K562 (cell line): ENCODE data around the gene SERPING1. TPM values are rescaled to one million over a fixed set of nuclear protein-coding genes. Genes with fewer than 3 reads are reported as not detected.

Experiments
- AFF1 ChIP-seq, 2 experiments: fragments of 450-650 bp; IDR thresholded peaks; 2 replicates each; pipeline ENCODE4 v1.6.1; 2018; ENCODE audit warnings: mild to moderate bottlenecking in 2 of 2, low read depth in 1 of 2; ENCODE audit not compliant: partially characterized antibody in 2 of 2
- E2F3 ChIP-seq: fragments of 250-450 bp; sonication (Bioruptor Pico); IDR thresholded peaks from 2 replicates; pipeline ENCODE4 v1.4.0; 2020; ENCODE audit warnings: mild to moderate bottlenecking
- FOXA3 ChIP-seq, 2 experiments: fragments of 450-650 bp in 1 of 2; sonication (generic) in 1 of 2; formaldehyde crosslinking; IDR thresholded peaks in 1 of 2; conservative IDR thresholded peaks in 1 of 2; 2 replicates each; pipeline versions ENCODE4 v1.4.0 to v1.8.0; 2020 to 2022; ENCODE audit warnings: mild to moderate bottlenecking in 2 of 2, missing genetic modification reagents in 1 of 2
- HDAC1 ChIP-seq, 2 experiments: fragments of 450-650 bp; IDR thresholded peaks; 2 replicates each; pipeline ENCODE4 v1.6.1; 2016 to 2017; ENCODE audit warnings: inconsistent platforms in 1 of 2, mild to moderate bottlenecking in 1 of 2, moderate library complexity in 1 of 2
- PRDM10 ChIP-seq: fragments of 450-650 bp; IDR thresholded peaks from 2 replicates; pipeline ENCODE4 v1.6.1; 2018; ENCODE audit not compliant: partially characterized antibody
- RBM34 ChIP-seq: fragments of 200-400 bp; formaldehyde crosslinking; IDR thresholded peaks from 2 replicates; pipeline ENCODE4 v1.6.1; 2018; ENCODE audit warnings: low read length, borderline replicate concordance; ENCODE audit not compliant: insufficient read depth
- TAF1 ChIP-seq: IDR thresholded peaks from 2 replicates; pipeline ENCODE4 v1.6.1; 2011; ENCODE audit warnings: mild to moderate bottlenecking, low read length, moderate library complexity; ENCODE audit not compliant: insufficient read depth, control insufficient read depth, severe bottlenecking; ENCODE audit errors: extremely low read depth
- TEAD4 ChIP-seq, 2 experiments: sonication (generic) in 1 of 2; formaldehyde crosslinking in 1 of 2; IDR thresholded peaks; 2 replicates each; pipeline versions ENCODE4 v1.6.1 to v1.8.0; 2012 to 2022; ENCODE audit warnings: borderline replicate concordance in 1 of 2, inconsistent platforms in 1 of 2, low read length in 1 of 2, mild to moderate bottlenecking in 1 of 2, missing genetic modification reagents in 1 of 2
- TRIM24 ChIP-seq, 2 experiments: fragments of 450-650 bp; IDR thresholded peaks; 2 replicates each; pipeline ENCODE4 v1.6.1; 2016
- VEZF1 ChIP-seq: fragments of 200-800 bp; sonication (Bioruptor generic); IDR thresholded peaks from 2 replicates; pipeline ENCODE4 v1.6.1; 2017; ENCODE audit warnings: missing genetic modification characterization, missing compliant biosample characterization
- ZBTB1 ChIP-seq: sonication (generic); formaldehyde crosslinking; IDR thresholded peaks from 2 replicates; pipeline ENCODE4 v1.8.1; 2023; ENCODE audit warnings: missing genetic modification reagents, low read depth, mild to moderate bottlenecking, borderline replicate concordance
- polyA plus RNA-seq, 8 experiments: library from polyadenylated mRNA; depleted of rRNA in 4 of 8; stranded (reverse) in 5 of 8; unstranded in 3 of 8; fragments of >200 nt; fragmentation: Nextera tagmentation in 2 of 8; fragmentation: Illumina TruSeq in 1 of 8; extraction: Ambion mirVana in 2 of 8; extraction: Trizol in 1 of 8; gene quantifications; 2 replicates each; pipeline versions ENCODE4 v1.2.1 to v1.2.3, GENCODE V29; 2011 to 2014; ENCODE audit warnings: inconsistent platforms in 1 of 8, missing spikeins in 1 of 8
- total RNA-seq, 7 experiments: library from RNA; depleted of rRNA in 6 of 7; stranded (reverse); fragments of >200 nt in 6 of 7; fragmentation: Illumina TruSeq in 2 of 7; extraction: Trizol in 2 of 7; gene quantifications; 2 replicates each; pipeline versions ENCODE4 v1.2.1 to v1.2.3, GENCODE V29; 2011 to 2021; ENCODE audit warnings: low replicate concordance in 1 of 7
- TF ChIP-seq, protein P1 (sequence below): fragments of 250-450 bp; sonication (Bioruptor Pico); IDR thresholded peaks from 2 replicates; pipeline ENCODE4 v1.9.0; 2021; ENCODE audit warnings: mild to moderate bottlenecking, inconsistent platforms

The SERPING1 gene
- total and polyA plus RNA-seq, 9 of the 15 experiments (the other 6 are each of a cell fraction or from before 2014, with no cell fraction given): 0.10 to 1.00 (median 0.21) TPM; not detected in 2

DNA sequence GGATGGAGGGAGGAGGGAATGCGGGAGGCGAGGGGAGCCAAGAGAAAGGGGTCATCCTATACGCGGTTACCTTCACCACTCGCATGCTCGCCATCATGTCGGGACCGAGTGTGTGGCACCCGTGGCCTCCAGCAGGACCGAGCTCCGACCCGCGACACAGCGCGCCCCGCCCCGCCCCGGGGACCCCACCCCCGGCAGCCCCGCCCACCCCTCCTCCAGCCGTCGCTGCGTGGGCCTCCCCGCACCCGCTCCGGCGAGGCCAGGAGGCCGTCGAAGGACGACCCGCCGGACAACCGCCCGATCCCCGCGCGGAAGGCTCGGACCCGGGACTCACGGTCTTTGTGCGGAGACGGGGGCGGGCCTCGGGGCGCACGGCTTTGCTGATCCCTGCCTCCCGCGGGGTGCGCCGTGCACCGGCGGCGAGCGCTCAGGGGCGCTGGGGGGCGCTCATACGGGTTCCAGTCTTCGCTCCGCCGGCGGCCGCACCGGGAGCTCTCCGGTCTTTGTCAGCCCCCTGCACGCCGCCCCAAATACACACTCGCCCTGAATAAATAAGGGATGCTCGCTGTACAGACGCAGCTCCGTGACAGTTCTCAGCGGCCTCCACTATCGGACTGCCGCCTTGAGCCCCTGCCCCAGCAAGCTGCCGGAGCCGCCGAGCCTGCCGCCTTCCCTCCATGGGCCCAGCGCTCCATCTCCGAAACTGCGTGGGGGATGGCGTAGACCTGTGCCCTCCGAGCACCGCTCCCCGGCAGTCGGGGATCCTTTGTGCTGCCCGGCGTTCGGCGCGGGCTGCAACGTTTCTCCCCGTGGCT lies 29.8 kb upstream of the SERPING1 start, which contains the start of gene UBE2L6 (continued):
- TF ChIP-seq PRDM10: no peak
- no peak for TF ChIP-seq FOXA3 (CRISPR knock-in tag; conservative IDR thresholded peaks at IDR 0.05 in 1 of 2, IDR thresholded peaks at IDR 0.05 in 1 of 2)
- TF ChIP-seq, protein P1, sequence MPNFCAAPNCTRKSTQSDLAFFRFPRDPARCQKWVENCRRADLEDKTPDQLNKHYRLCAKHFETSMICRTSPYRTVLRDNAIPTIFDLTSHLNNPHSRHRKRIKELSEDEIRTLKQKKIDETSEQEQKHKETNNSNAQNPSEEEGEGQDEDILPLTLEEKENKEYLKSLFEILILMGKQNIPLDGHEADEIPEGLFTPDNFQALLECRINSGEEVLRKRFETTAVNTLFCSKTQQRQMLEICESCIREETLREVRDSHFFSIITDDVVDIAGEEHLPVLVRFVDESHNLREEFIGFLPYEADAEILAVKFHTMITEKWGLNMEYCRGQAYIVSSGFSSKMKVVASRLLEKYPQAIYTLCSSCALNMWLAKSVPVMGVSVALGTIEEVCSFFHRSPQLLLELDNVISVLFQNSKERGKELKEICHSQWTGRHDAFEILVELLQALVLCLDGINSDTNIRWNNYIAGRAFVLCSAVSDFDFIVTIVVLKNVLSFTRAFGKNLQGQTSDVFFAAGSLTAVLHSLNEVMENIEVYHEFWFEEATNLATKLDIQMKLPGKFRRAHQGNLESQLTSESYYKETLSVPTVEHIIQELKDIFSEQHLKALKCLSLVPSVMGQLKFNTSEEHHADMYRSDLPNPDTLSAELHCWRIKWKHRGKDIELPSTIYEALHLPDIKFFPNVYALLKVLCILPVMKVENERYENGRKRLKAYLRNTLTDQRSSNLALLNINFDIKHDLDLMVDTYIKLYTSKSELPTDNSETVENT (CRISPR knock-in tag): no peak
- no peak for TF ChIP-seq TEAD4 (IDR thresholded peaks at IDR 0.05; ENCODE audit: low read length)
- TF ChIP-seq TEAD4 (CRISPR knock-in tag; IDR thresholded peaks at IDR 0.05; ENCODE audit: borderline replicate concordance): no peak
- TF ChIP-seq E2F3 (CRISPR knock-in tag): no peak
- TF ChIP-seq AFF1 (IDR thresholded peaks at IDR 0.05; ENCODE audit: low read depth in 1 of 2, partially characterized antibody in 2 of 2): no peak
- no peak for TF ChIP-seq RBM34
- TF ChIP-seq HDAC1 (IDR thresholded peaks at IDR 0.05): peak in 1 of 2 experiments; percentile 33; a peak in 1 of 4 replicates
- TF ChIP-seq TRIM24 (IDR thresholded peaks at IDR 0.05): peak in 1 of 2 experiments; percentile 31; a peak in 1 of 4 replicates
- TF ChIP-seq ZBTB1 (CRISPR knock-in tag): no peak
- TF ChIP-seq TAF1: no peak
- TF ChIP-seq VEZF1: peak; percentile 77
